Suppressor macrophage (primary cell): Measurements from ENCODE around the gene PET100.

Experiments used
- DNase-seq, 4 experiments: peaks; one replicate each; pipeline ENCODE4 v3.0.0-alpha.2; 2020 to 2022

PET100 gene

DNA sequence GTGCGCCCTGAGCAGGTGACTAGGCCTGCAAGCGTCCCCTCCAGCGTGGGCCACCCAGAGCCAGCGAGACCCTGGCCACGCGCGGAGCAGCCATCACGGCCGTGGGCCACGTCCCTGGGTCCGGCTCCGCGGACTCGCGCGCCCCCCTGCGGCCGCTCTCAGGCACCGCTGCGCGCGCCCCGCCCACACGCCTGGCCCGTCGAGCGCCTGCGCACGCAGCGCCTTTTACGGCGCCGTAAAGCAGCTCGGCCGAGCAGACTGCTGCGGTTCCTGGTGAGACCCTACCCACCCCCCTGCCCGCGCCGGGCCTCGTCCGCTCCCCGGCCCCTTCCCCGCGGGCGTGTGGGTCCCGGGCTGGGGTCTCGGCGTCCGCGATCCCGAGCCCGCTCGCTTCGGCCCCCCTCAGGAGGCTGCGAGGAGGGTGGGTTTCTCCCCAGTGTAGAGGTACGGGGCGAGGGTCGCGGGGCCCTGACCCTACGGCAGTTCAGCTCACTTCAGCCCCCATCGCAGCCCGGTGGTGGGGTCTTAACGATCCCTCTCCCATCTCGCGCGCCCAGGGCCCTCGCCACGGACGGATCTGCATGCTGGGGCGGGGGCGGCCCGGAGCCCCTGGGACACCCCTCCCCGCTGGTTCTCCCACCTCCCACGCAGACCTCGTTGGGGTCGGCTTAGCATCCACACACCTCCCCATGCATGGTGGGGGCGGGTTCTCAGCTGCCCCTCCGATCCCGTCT is 51.2 kb downstream of the PET100 start, which contains the start of gene TRAPPC5:
Gene TRAPPC5 (plus strand): TSS at position 228 of the 734 bp plus-strand sequence. CDS start 1,421 bp downstream, outside the sequence.
- DNase-seq = peak; percentile 91 to 98 (median 96)
